ENCODE data around the gene SLC13A1.

Gene SLC13A1

GRCh38 chr7:123191132-123191531 is 8.6 kb downstream of the SLC13A1 start:
- DNase-seq, result no peak

- no peak for DNase-seq
These were observed 9.5 kb downstream of the SLC13A1 start for GRCh38 chr7:123190109-123190831.

GRCh38 chr7:123185756-123186155 is 14.0 kb downstream of the SLC13A1 start:
- no peak for DNase-seq

- DNase-seq, result no peak
These were observed 15.5 kb downstream of the SLC13A1 start for GRCh38 chr7:123184271-123184670.

GRCh38 chr7:123183431-123183830 is 16.3 kb downstream of the SLC13A1 start:
- DNase-seq, result no peak

GRCh38 chr7:123177442-123177841 is 22.3 kb downstream of the SLC13A1 start:
- no peak for DNase-seq

- DNase-seq, result no peak
These were observed 29.2 kb downstream of the SLC13A1 start for GRCh38 chr7:123170333-123171246.

GRCh38 chr7:123169065-123169464 is 30.7 kb downstream of the SLC13A1 start:
- DNase-seq, result no peak

- no peak for DNase-seq
These were observed 42.2 kb downstream of the SLC13A1 start for GRCh38 chr7:123157606-123158005.

- DNase-seq, result no peak
These were observed 44.2 kb downstream of the SLC13A1 start for GRCh38 chr7:123155571-123155970.

- peak; percentile 49 to 82 for DNase-seq
These were observed 45.4 kb downstream of the SLC13A1 start for GRCh38 chr7:123154231-123154860.

GRCh38 chr7:123151443-123151842 is 48.3 kb downstream of the SLC13A1 start:
- no peak for DNase-seq

- DNase-seq, result peak in 1 of 2 experiments; percentile 14
These were observed 51.0 kb downstream of the SLC13A1 start for GRCh38 chr7:123148813-123149212.

GRCh38 chr7:123143252-123144006 is 56.3 kb downstream of the SLC13A1 start:
- DNase-seq, result no peak

GRCh38 chr7:123140561-123140960 is 59.2 kb downstream of the SLC13A1 start:
- no peak for DNase-seq

- DNase-seq, result peak in 1 of 2 experiments; percentile 54
These were observed 63.8 kb downstream of the SLC13A1 start for GRCh38 chr7:123135960-123136359.

- peak in 1 of 2 experiments; percentile 9 for DNase-seq
These were observed 65.8 kb downstream of the SLC13A1 start for GRCh38 chr7:123133924-123134323.

- peak in 1 of 2 experiments; percentile 63 for DNase-seq
These were observed 67.8 kb downstream of the SLC13A1 start for GRCh38 chr7:123131961-123132360.

- DNase-seq, result no peak
These were observed 68.2 kb downstream of the SLC13A1 start for GRCh38 chr7:123131556-123131955.

GRCh38 chr7:123131140-123131539 is 68.6 kb downstream of the SLC13A1 start:
- no peak for DNase-seq

- DNase-seq, result no peak
These were observed 73.1 kb downstream of the SLC13A1 start for GRCh38 chr7:123126691-123127090.

GRCh38 chr7:123126171-123126570 is 73.6 kb downstream of the SLC13A1 start:
- peak in 1 of 2 experiments; percentile 53 for DNase-seq

- DNase-seq, result no peak
These were observed 74.5 kb downstream of the SLC13A1 start for GRCh38 chr7:123125231-123125630.

Measured in NCI-H524 (cell line).